Thymus (tissue), 11 donors: ENCODE data around the gene GOLGA8K. TPM values are rescaled to one million over a fixed set of nuclear protein-coding genes. Genes with fewer than 3 reads are reported as not detected.
"Not testable (repeated sequence)": the region's sequence is repeated elsewhere in the genome, so short reads cannot be mapped to it uniquely, and the experiment has no call there.

Source experiments
- DNase-seq, 9 donors: peaks; one replicate each; pipeline ENCODE4 v3.0.0-alpha.2; 2013; ENCODE audit warnings: low spot score in 9 of 9, low read depth in 6 of 9, missing footprints in 1 of 9
- H3K27ac ChIP-seq, 2 donors: one replicate each; pipeline ENCODE4 v1.5.1; 2013; ENCODE audit warnings: control low read depth in 1 of 2, low read depth in 1 of 2, low read length in 1 of 2, mild to moderate bottlenecking in 1 of 2, moderate library complexity in 1 of 2
- H3K27me3 ChIP-seq, 2 donors: one replicate each; pipeline ENCODE4 v1.5.1; 2013; ENCODE audit warnings: low read length in 1 of 2; ENCODE audit not compliant: control insufficient read depth in 2 of 2, insufficient read depth in 1 of 2
- H3K36me3 ChIP-seq, 2 donors: one replicate each; pipeline ENCODE4 v1.5.1; 2013; ENCODE audit warnings: low read length in 1 of 2, mild to moderate bottlenecking in 1 of 2, moderate library complexity in 1 of 2; ENCODE audit not compliant: control insufficient read depth in 2 of 2, insufficient read depth in 2 of 2
- H3K4me1 ChIP-seq, 2 donors: one replicate each; pipeline ENCODE4 v1.5.1; 2013; ENCODE audit warnings: low read length in 2 of 2; ENCODE audit not compliant: control insufficient read depth in 2 of 2, insufficient read depth in 2 of 2
- H3K4me3 ChIP-seq, 2 donors: one replicate each; pipeline ENCODE4 v1.5.1; 2013; ENCODE audit warnings: low read length in 2 of 2, control low read depth in 1 of 2, mild to moderate bottlenecking in 1 of 2
- H3K9me3 ChIP-seq, 2 donors: one replicate each; pipeline ENCODE4 v1.5.1; 2013; ENCODE audit warnings: low read length in 1 of 2, mild to moderate bottlenecking in 1 of 2; ENCODE audit not compliant: control insufficient read depth in 2 of 2, insufficient read depth in 1 of 2
- WGBS: extraction: QIAGEN DNeasy Blood & Tissue Kit; methylation state at CpG from one replicate; pipeline ENCODE4 v1.1.7; 2013; 5-methylcytosine and 5-hydroxymethylcytosine counted together
- polyA plus RNA-seq: library from polyadenylated mRNA; stranded (reverse); fragments of 200-250 nt; gene quantifications from one replicate; pipeline ENCODE4 v1.2.3, GENCODE V29; 2013
- total RNA-seq: library from RNA; stranded (reverse); fragments of 120-200 nt; gene quantifications from one replicate; pipeline ENCODE4 v1.2.4, GENCODE V29; 2013
- donor health status: healthy.

GOLGA8K gene
- total and polyA plus RNA-seq, 2 donors = 0.28 to 0.37 TPM

DNA sequence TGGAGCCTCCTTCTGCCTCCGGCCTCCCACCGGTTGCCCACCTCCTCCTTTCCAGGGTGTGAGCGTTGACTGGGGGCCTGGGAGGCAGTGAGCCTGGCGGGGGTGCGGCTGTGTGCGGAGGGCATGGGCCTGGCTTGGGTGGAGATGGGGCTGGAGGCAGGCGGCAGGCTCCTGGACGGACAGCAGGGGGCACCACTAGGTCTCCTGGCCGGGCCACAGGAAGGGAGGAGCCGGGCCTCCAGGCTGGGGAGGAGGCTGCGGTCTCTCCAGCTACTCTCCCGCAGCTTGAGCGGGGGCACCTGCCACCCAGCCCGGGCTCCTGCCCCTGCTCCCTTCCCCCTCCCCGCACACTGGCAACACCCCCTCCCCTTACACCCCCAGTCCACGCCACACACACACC lies 38.1 kb downstream of the GOLGA8K start:
- not testable (repeated sequence) for H3K4me1 ChIP-seq, H3K27me3 ChIP-seq, H3K27ac ChIP-seq, H3K4me3 ChIP-seq, H3K9me3 ChIP-seq, DNase-seq, H3K36me3 ChIP-seq
- WGBS = no CpG with 5 or more reads among the region's 16 CpGs

DNA sequence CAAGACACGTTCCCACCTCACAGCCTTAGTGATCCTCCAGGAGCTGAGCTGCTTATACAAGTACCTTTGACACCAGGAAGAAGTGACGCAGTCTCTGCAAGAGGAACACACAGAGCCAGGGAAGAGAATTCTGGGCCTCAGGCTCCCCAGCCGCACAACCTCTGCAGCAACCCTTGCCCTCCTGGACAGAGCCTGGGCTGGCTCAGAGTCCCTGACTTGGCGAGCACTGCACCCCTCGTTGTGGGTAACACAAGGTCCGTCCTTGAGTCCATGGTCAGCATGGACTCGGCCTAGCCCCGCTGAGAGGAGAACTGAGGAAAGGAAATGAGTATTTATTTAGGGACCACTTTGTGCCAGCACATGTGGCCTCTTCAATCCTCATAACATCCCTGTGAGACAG lies 39.6 kb downstream of the GOLGA8K start:
- H3K27me3 ChIP-seq, H3K4me1 ChIP-seq, H3K4me3 ChIP-seq, H3K36me3 ChIP-seq, H3K9me3 ChIP-seq, DNase-seq, H3K27ac ChIP-seq: not testable (repeated sequence)
- 97% methylated on average over 5 of the region's 8 CpGs for WGBS

DNA sequence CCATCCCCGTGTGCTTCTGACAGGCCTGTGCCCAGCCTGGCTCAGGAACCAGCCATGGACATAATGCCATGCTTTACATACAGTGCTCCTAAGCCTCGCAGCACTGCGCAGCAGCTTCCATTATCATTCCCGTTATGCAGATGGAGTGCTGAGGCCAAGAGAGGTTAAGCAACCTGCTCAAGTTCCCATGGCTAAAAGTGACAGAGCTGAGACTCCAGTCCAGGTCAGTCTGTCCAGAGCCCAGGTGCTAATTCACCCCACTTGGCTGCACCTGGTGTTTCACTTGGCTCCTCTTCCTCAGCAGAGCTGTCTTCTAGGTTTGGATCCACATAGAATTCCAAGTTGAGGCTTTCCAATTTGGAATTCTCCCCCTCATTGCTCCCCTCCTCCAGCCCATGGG lies 41.4 kb downstream of the GOLGA8K start:
- not testable (repeated sequence) for H3K36me3 ChIP-seq, H3K27me3 ChIP-seq, H3K4me3 ChIP-seq, H3K4me1 ChIP-seq, H3K9me3 ChIP-seq, H3K27ac ChIP-seq, DNase-seq
- WGBS = 90% methylated on average over 3 of the region's 4 CpGs

DNA sequence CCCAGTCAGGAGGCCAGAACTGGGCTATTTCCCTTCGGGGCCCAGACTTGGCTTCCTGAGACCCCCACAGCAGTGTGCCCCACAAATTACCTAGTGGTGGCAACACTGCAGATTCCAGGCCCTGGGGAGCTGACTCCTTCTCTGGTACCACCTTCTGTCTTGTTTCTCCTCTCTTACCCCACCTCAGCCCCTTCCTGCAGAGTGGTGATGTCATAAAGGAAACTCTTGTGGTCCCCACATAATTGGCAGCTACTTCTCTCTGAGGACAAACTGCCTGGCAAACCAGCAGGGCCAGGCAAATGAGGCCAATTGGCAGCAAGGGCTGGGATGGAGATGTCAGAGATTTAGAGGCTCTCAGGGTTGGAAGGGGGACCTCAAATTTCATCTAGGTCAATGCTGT lies 44.6 kb downstream of the GOLGA8K start:
- whole genome bisulfite sequencing = no CpG with 5 or more reads among the region's 1 CpG
- H3K4me1 ChIP-seq, H3K27ac ChIP-seq, H3K27me3 ChIP-seq, H3K36me3 ChIP-seq, H3K9me3 ChIP-seq, H3K4me3 ChIP-seq, DNase-seq: not testable (repeated sequence)

DNA sequence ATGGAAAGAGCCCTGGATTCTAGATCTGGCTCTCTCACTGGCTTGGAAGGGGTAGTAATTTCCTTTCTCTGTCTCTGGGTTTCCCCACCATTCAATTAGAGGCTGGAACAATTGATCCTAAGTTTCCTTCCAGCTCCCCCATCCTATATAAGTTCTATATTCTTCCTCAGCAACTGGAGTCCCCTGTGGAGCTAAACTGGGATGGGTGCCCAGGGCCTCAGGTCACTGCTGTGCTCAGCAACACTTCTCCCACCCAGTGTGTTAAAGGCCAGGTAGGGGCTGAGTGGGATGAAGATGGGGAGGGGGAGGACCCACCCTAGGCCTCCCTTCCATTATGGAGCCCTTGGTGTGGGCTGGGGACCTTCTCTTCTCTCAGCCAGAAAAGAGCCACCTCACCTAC lies 46.2 kb downstream of the GOLGA8K start:
- not testable (repeated sequence) for H3K27ac ChIP-seq, H3K4me3 ChIP-seq, H3K9me3 ChIP-seq, H3K27me3 ChIP-seq, DNase-seq, H3K36me3 ChIP-seq, H3K4me1 ChIP-seq

DNA sequence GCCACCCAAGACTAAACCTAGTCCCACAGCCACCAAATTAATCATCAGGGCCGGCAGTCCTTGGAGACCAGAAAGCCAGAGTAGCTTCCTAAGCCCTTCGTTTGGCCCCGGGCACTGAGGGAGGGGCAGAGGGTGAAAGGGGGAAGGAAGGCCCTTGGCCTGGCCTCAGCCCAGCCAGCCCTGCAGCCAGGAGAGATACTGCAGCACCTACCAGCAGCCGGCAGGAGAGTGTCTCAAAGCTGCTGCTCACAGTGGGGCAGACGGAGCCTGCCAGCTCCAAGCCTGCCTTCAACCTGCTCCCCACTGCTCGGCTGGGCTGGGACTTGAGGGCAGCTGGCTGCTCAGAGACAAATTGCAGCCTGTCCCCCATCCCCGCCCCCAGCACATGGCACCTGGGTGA lies 50.3 kb downstream of the GOLGA8K start:
- H3K9me3 ChIP-seq, H3K36me3 ChIP-seq, H3K4me3 ChIP-seq, DNase-seq, H3K27me3 ChIP-seq, H3K4me1 ChIP-seq, H3K27ac ChIP-seq: not testable (repeated sequence)
- WGBS = no CpG with 5 or more reads among the region's 7 CpGs

DNA sequence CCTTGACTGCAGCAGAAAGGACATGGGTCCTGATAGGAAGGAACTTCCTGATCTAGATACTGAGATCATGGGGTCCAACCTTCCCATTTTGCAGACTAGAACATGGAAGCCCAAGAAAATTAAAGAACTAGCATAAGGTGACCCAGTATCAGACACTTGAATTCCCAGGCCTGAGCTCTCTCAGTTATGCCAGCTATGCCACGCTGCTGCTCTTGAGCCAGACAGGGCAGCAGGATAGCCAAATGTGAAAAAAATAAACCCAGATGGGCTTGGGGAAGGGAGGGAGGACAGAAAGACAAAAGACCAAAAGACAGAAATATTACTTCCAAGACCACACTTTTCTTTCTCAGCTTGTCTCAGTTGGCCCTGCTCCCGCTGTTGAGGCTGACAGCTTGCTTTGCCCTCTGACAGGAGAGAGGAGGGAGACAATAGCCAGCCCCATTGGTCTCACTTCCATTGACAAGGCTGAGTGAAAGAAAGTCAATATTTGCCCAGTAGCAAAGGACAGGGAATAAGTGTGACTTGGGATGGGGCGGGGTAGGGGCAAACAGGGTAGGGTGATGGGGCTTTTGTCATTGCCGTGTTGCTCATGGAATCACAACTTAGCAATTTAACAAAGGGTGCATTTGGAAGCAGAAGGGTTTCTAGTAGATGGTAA lies 52.4 kb downstream of the GOLGA8K start:
- no CpG with 5 or more reads among the region's 4 CpGs for WGBS

DNA sequence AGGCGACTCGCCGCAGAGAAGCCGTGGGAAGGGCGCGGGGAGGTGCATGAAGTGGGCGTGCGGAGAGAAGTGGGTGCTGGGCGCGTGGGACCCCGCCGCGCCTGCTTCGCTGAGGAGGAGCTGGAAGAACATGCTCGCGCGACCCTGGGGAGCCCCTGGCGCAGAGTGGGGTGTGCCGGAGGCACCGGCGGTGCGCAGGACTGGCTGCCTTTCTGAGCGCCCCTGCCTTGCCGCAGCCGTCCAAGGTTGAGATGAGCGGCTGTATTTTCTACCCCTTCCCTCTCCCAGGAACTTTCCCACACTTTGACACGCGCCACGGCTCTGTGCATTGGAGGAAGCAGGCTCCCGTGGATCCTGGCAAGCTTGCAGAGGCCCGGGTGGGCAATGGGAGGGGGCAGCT lies 56.1 kb downstream of the GOLGA8K start:
- H3K9me3 ChIP-seq, H3K27me3 ChIP-seq, DNase-seq, H3K4me1 ChIP-seq, H3K36me3 ChIP-seq, H3K27ac ChIP-seq, H3K4me3 ChIP-seq: not testable (repeated sequence)
- whole genome bisulfite sequencing = 2% methylated on average over 11 of the region's 31 CpGs

More for the DNA sequence above, 52.4 kb downstream of the GOLGA8K start:
- not testable (repeated sequence) for H3K9me3 ChIP-seq, H3K4me1 ChIP-seq, H3K4me3 ChIP-seq, H3K36me3 ChIP-seq, H3K27ac ChIP-seq, H3K27me3 ChIP-seq, DNase-seq

DNA sequence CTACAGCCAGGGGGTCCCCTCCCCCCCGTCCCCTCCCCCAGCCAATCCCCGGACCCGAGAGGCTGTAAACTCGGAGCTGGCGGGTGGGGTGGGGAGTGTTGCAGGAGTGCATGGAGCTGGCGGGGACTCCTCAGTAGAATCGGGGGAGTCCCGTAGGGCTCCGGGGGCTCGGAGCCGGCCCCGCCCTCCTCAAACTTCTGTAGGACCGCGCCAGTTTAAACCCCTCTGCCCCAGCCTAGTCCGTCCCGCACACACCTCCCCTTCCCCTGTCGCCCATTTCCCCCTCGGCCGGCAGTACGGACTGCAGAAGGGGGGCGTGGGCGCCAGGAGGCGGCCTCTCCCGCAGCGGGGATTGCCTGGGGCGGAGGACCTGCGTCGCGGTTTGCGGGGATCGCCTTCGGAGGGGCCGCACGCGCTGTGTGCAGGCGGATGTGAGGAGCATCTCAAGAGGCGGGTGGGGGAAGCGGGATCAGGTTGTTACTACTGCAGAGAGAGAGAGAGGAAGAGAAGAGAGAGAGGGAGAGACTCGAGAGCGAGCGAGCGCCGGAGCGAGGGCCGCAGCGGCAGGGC lies 57.0 kb downstream of the GOLGA8K start:
- not testable (repeated sequence) for H3K27ac ChIP-seq, H3K4me1 ChIP-seq, H3K9me3 ChIP-seq, H3K27me3 ChIP-seq, H3K4me3 ChIP-seq, H3K36me3 ChIP-seq, DNase-seq
- 2% methylated on average over 8 of the region's 46 CpGs for WGBS
